ENCODE data around the gene PAK5.

Gene PAK5

GRCh38 chr20:9743871-9744270 lies 95.0 kb downstream of the PAK5 start:
- H3K4me3 Mint-ChIP-seq = no peak overlapping the region

GRCh38 chr20:9742821-9743220 lies 96.1 kb downstream of the PAK5 start:
- Mint-ChIP-seq H3K36me3 (no peaks in the 10 kb centered on the region), H3K4me1 (no peaks in the 10 kb centered on the region), H3K27ac (no peak overlapping the region)

More at GRCh38 chr20:9743871-9744270, 95.0 kb downstream of the PAK5 start:
- no peak for ATAC-seq
- no peaks in the 10 kb centered on the region for H3K36me3 Mint-ChIP-seq
- no peaks in the 10 kb centered on the region for H3K4me1 Mint-ChIP-seq
- H3K9me3 Mint-ChIP-seq = peaks cover 4% of the 10 kb centered on the region
- no peak overlapping the region for H3K27ac Mint-ChIP-seq
- no peaks in the 10 kb centered on the region for H3K27me3 Mint-ChIP-seq

GRCh38 chr20:9741996-9742395 lies 96.9 kb downstream of the PAK5 start:
- H3K27ac Mint-ChIP-seq = no peak overlapping the region

More at GRCh38 chr20:9742821-9743220, 96.1 kb downstream of the PAK5 start:
- H3K27me3 Mint-ChIP-seq = no peaks in the 10 kb centered on the region
- H3K9me3 Mint-ChIP-seq = peaks cover 4% of the 10 kb centered on the region
- no peak for ATAC-seq
- no peak overlapping the region for H3K4me3 Mint-ChIP-seq

GRCh38 chr20:9740486-9740885 lies 98.4 kb downstream of the PAK5 start:
- no peak for ATAC-seq
- Mint-ChIP-seq H3K27ac (no peak overlapping the region), H3K27me3 (no peaks in the 10 kb centered on the region), H3K4me1 (no peaks in the 10 kb centered on the region), H3K36me3 (no peaks in the 10 kb centered on the region), H3K9me3 (peaks cover 10% of the 10 kb centered on the region), H3K4me3 (no peak overlapping the region)

More at GRCh38 chr20:9741996-9742395, 96.9 kb downstream of the PAK5 start:
- Mint-ChIP-seq H3K27me3 (no peaks in the 10 kb centered on the region), H3K4me3 (no peak overlapping the region), H3K9me3 (peaks cover 5% of the 10 kb centered on the region), H3K4me1 (no peaks in the 10 kb centered on the region), H3K36me3 (no peaks in the 10 kb centered on the region)
- no peak for ATAC-seq

- no peaks in the 10 kb centered on the region for H3K36me3 Mint-ChIP-seq
- H3K27ac Mint-ChIP-seq = no peak overlapping the region
- H3K4me3 Mint-ChIP-seq = no peak overlapping the region
- H3K9me3 Mint-ChIP-seq = peaks cover 10% of the 10 kb centered on the region
- no peaks in the 10 kb centered on the region for H3K4me1 Mint-ChIP-seq
- ATAC-seq = no peak
- H3K27me3 Mint-ChIP-seq = no peaks in the 10 kb centered on the region
Measured at GRCh38 chr20:9739991-9740390, 98.9 kb downstream of the PAK5 start.

- no peak overlapping the region for H3K4me3 Mint-ChIP-seq
Measured at GRCh38 chr20:9736373-9736772, 102.5 kb downstream of the PAK5 start.

GRCh38 chr20:9723501-9724202 lies 115.2 kb downstream of the PAK5 start:
- no peak for ATAC-seq
- Mint-ChIP-seq H3K27ac (no peak overlapping the region), H3K27me3 (no peaks in the 10 kb centered on the region), H3K36me3 (no peaks in the 10 kb centered on the region), H3K9me3 (peaks cover 10% of the 10 kb centered on the region), H3K4me3 (no peak overlapping the region), H3K4me1 (no peaks in the 10 kb centered on the region)

More at GRCh38 chr20:9736373-9736772, 102.5 kb downstream of the PAK5 start:
- no peak for ATAC-seq
- Mint-ChIP-seq H3K27me3 (no peaks in the 10 kb centered on the region), H3K36me3 (no peaks in the 10 kb centered on the region), H3K27ac (no peak overlapping the region), H3K9me3 (peaks cover 14% of the 10 kb centered on the region), H3K4me1 (no peaks in the 10 kb centered on the region)

GRCh38 chr20:9711872-9712271 lies 127.0 kb downstream of the PAK5 start:
- Mint-ChIP-seq H3K4me3 (no peak overlapping the region), H3K27me3 (no peaks in the 10 kb centered on the region), H3K27ac (no peak overlapping the region), H3K9me3 (peaks cover 1% of the 10 kb centered on the region), H3K36me3 (no peaks in the 10 kb centered on the region), H3K4me1 (no peaks in the 10 kb centered on the region)
- ATAC-seq = no peak

- Mint-ChIP-seq H3K36me3 (no peaks in the 10 kb centered on the region), H3K9me3 (peaks cover 4% of the 10 kb centered on the region), H3K4me1 (no peaks in the 10 kb centered on the region), H3K27ac (no peak overlapping the region), H3K4me3 (no peak overlapping the region), H3K27me3 (no peaks in the 10 kb centered on the region)
- no peak for ATAC-seq
Measured at GRCh38 chr20:9710685-9711084, 128.2 kb downstream of the PAK5 start.

GRCh38 chr20:9705722-9706476 lies 133.0 kb downstream of the PAK5 start:
- Mint-ChIP-seq H3K36me3 (no peaks in the 10 kb centered on the region), H3K4me3 (no peak overlapping the region), H3K4me1 (no peaks in the 10 kb centered on the region), H3K27me3 (no peaks in the 10 kb centered on the region), H3K27ac (no peak overlapping the region), H3K9me3 (peaks cover 6% of the 10 kb centered on the region)
- no peak for ATAC-seq

- ATAC-seq = no peak
- no peaks in the 10 kb centered on the region for H3K36me3 Mint-ChIP-seq
- peaks cover 3% of the 10 kb centered on the region for H3K9me3 Mint-ChIP-seq
- no peaks in the 10 kb centered on the region for H3K4me1 Mint-ChIP-seq
- no peak overlapping the region for H3K4me3 Mint-ChIP-seq
- no peak overlapping the region for H3K27ac Mint-ChIP-seq
- no peaks in the 10 kb centered on the region for H3K27me3 Mint-ChIP-seq
Measured at GRCh38 chr20:9699181-9699580, 139.7 kb downstream of the PAK5 start.

GRCh38 chr20:9689041-9689440 lies 149.8 kb downstream of the PAK5 start:
- Mint-ChIP-seq H3K27me3 (no peaks in the 10 kb centered on the region), H3K4me3 (no peak overlapping the region), H3K4me1 (no peaks in the 10 kb centered on the region), H3K27ac (no peak overlapping the region), H3K9me3 (no peaks in the 10 kb centered on the region), H3K36me3 (no peaks in the 10 kb centered on the region)
- no peak for ATAC-seq

- Mint-ChIP-seq H3K4me1 (no peaks in the 10 kb centered on the region), H3K27me3 (no peaks in the 10 kb centered on the region), H3K4me3 (no peak overlapping the region), H3K36me3 (no peaks in the 10 kb centered on the region), H3K9me3 (no peaks in the 10 kb centered on the region), H3K27ac (no peak overlapping the region)
- ATAC-seq = no peak
Measured at GRCh38 chr20:9686866-9687265, 152.0 kb downstream of the PAK5 start.

- Mint-ChIP-seq H3K4me1 (no peaks in the 10 kb centered on the region), H3K9me3 (no peaks in the 10 kb centered on the region), H3K27me3 (no peaks in the 10 kb centered on the region), H3K36me3 (no peaks in the 10 kb centered on the region), H3K4me3 (no peak overlapping the region), H3K27ac (no peak overlapping the region)
- no peak for ATAC-seq
Measured at GRCh38 chr20:9686455-9686854, 152.4 kb downstream of the PAK5 start.

- ATAC-seq = no peak
- H3K4me3 Mint-ChIP-seq = no peak overlapping the region
- no peaks in the 10 kb centered on the region for H3K4me1 Mint-ChIP-seq
- no peaks in the 10 kb centered on the region for H3K9me3 Mint-ChIP-seq
- H3K27ac Mint-ChIP-seq = no peak overlapping the region
- H3K27me3 Mint-ChIP-seq = no peaks in the 10 kb centered on the region
- H3K36me3 Mint-ChIP-seq = no peaks in the 10 kb centered on the region
Measured at GRCh38 chr20:9686001-9686400, 152.9 kb downstream of the PAK5 start.

- Mint-ChIP-seq H3K27me3 (no peaks in the 10 kb centered on the region), H3K36me3 (no peaks in the 10 kb centered on the region), H3K9me3 (no peaks in the 10 kb centered on the region), H3K4me1 (no peaks in the 10 kb centered on the region), H3K4me3 (no peak overlapping the region), H3K27ac (no peak overlapping the region)
- no peak for ATAC-seq
Measured at GRCh38 chr20:9685011-9685410, 153.9 kb downstream of the PAK5 start.
